HG03439 (cell line): Measurements from ENCODE around the gene SRR.

Experiments
- ATAC-seq: cut with Tn5 transposase; IDR thresholded peaks from one replicate; pipeline ENCODE4 v1.9.1; 2021; ENCODE audit warnings: mild to moderate bottlenecking, moderate library complexity; ENCODE audit not compliant: unreplicated experiment

Gene SRR

DNA sequence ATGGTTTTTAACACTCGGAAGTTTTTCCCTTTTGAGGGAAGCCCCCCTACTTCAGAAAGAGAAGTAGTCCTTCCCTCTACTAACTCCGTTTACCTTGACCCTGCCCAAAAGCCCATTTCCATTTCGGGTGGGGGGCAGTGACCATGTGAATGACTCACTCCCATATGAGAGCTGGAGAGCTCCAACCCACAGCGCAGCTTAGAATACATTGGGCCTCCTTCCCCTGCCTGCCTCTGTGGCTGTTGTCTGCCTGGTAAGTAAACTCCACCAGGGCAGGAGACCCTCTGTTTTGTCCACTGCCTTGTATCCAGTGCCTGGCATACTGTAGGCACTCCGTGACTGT lies 34.5 kb downstream of the SRR start:
- ATAC-seq = no peak

DNA sequence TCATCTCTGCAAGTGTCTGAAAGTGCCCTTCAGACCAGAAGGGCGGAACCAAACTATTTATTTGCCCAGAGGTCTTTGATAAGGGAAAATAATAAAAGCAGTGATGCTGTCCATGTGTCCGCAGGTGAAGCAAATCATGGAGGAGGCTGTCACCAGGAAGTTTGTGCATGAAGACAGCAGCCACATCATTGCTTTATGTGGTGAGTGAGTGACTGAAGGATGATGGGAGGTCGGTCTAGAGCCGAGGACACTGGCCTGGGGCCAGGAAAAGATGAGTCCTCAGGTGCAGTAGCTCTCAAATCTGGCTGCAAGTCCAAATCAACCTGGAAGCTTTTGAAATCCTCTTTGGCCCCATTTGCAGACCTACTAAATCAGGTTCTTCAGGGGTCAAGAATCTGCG lies 39.7 kb downstream of the SRR start:
- ATAC-seq = no peak

DNA sequence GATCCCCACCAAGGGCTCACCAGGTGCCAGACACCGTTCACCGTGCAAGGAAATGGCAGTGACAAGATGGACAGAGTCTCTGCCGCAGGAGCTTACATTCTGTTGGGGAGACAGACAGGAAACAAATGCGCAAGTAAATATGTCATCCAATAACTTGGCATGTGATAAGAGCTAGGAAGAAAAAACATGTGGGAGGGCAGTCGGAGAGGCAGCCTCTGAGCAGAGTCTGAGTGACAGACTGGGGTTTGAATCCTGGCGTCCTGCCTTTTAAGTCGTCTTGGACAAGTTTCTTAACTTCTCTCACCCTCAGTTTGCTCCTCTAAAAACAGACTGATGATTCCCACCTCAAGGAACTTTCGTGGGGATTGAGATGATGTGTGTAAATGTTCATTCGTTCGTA lies 40.8 kb downstream of the SRR start:
- ATAC-seq = no peak

DNA sequence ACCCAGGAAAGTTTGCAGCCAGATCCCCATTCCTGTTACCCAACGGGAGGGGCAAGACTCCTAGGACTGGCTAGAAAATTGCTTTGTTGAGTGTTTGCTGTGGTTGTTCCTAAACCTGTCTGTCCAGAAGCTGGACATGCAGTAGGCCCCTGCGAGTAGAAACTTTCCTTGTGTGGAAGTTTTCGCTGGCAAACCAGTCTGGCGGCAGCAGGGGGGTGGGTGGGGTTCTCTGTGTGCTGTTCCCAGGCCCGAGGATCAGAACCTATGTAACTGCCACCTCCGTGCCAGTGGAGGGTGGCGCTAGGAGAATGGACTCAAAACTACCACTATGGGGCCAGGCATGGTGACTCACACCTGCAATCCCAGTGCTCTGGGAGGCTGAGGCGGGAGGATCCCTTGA lies 42.7 kb downstream of the SRR start:
- no peak for ATAC-seq

DNA sequence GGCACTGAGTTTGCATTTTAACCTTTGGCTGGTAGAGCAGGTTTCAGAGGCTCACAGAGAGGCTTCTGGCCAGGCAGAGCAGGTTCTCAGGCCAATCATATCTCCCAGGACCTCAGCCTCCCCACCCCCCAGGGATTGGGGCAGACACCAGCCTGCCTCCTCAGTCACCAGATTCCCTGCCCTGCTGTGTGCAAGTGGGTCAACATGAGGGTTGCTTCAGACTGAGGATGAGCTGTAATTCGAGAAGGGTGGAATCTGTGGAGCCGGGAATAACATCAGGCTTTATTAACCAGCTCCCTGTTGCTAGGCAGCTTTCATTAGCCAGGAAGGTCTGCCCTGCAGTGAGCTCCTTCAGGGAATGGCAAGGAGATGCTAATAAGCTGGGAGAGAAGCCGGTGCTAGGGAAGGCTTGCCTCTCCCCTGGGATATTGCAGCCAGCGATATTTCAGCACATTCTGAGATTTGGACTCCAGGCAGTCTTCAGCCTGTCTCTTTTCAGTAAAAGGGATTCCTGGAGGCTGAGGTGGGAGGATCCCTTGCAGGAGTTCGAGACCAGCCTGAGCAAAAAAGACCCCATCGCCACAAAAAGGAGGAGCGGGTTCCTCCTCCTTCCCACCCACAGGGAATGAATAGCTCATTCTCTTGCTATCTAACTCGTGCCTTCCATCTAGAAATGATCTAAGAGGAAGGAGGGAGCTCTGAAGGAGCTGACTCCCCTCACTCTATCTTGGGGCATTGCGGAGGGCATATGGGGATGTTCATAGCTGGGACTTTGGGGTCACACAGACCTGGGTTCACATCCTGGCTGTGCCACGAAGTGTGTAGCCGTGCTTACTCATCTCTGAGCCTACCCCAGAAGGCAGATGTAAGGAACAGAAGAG lies 44.3 kb downstream of the SRR start:
- ATAC-seq = no peak

DNA sequence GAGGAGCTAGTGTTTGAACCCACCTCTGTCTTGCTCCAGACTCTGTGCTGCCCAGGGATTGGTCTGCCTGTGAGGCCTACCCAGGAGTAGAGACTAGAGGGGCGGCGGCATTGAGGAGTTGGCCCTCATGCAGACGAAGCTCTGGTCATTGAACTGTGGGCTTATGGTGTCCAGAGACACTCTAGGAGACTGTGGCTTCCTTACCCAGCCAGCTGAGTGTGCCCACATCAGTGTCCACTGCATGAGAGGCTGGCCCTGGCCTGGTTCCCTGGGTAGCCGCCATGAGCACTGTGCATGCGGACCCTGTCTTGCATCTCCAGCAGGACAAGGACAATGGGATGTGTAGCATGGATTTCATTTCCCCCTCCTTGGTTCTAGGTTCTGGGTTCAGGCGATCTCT lies 47.5 kb downstream of the SRR start:
- ATAC-seq = no peak

DNA sequence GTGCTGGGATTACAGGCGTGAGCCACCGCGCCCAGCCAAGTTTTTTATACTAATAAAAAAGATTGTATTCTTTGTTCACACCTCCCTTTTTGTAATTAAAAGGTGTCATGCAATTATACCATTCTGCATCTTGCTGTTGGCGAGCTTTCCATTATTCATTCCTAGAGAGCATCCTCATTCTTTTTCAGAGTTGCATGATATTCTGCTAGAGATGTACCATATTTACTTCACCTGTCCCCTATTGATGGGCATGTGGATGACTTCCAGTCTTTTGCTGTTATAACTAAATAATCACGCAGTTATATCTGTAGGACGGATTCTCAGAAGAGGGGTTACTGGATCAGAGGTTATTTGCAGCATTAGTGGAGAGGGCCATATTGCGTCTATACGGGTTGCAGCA lies 50.6 kb downstream of the SRR start:
- no peak for ATAC-seq

DNA sequence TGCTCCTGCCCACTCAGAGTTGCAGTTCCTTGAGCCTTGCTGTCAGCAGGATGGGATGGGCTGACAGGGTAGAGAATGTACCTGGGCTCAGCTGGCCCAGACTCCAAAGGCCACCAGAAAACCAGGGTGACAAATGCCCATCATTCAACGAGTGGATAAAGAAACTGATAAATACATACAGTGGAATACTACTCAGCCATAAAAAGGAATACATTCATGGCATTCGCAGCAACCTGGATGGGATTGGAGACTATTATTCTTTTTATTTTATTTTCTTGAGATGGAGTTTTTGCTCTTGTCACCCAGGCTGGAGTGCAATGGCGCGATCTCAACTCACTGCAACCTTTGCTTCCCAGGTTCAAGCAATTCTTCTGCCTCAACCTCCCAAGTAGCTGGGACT lies 53.5 kb downstream of the SRR start:
- no peak for ATAC-seq

DNA sequence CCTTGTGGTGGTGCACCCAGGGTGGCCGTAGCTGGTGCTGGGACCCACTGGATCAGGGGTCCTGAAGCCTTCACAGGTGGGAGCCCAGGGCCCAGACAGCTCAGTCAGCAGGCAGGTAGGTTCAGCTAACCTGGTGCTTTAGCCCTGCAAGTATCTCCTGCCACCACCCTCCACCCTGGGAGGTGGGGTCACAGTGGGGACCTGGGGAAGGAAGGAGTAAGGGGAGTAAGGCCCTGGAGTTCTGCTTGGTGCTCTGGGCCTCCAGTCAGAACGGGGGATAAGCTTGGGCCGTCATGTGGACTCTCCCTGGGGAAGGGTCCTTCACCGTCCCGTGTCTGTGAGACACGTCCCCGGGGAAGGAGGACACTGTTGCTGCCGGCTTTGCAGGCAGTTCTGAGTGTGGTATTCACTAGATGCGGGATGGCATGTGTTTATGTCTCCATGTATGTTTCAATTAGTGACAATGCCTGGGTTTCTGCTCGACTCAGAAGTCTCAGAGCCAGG lies 54.2 kb downstream of the SRR start:
- no peak for ATAC-seq

DNA sequence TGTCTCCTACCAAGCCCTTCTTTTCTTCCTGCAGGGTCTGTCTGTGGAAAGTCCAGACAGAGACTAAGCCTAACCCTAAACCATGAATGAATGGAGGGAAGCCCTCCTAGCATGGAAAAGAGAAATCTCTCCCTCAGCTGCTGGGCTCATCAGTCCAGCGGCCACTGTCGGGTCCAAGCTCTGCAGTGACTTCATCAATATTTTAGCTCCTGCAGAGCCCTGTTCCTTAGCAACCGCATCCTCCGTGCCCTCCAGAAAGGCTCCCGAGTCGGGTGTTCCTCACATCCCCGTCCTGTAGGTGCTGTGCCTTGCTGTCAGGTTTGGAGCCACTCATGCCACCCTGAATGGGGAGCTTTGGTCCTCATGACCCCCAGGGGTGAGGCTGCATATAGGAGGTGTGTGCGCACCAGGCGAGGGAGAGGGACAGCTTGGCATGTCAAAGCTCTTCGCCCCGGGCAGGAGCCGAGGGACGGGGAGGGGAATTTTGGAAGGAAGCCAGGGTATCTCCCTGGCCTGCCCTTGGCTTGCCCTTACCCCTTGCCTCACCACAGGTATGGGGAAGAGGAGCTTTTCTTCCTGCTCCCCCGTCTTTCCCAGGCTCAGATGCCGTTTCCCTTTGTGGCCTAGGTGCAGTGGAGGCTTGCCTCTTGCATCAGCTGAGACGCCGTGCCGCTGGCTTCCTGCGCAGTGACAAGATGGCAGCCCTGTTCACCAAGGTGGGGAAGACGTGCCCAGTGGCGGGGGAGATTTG lies 57.4 kb downstream of the SRR start:
- ATAC-seq = no peak

DNA sequence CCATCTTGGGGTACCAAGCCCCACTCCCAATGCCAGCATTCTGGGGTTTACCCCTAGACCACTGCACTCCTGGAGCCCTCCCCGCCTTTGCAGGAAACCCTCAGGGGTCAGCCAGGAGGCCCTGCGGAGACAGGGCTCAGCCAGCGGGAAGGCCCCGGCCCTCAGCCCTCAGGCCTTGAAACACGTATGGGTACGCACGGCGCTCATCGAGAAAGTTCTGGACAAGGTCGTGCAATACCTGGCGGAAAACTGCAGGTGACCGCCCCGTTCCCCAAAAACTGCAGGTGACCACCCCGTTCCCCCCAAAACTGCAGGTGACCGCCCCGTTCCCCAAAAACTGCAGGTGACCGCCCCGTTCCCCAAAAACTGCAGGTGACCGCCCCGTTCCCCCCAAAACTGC lies 58.3 kb downstream of the SRR start:
- ATAC-seq = no peak

DNA sequence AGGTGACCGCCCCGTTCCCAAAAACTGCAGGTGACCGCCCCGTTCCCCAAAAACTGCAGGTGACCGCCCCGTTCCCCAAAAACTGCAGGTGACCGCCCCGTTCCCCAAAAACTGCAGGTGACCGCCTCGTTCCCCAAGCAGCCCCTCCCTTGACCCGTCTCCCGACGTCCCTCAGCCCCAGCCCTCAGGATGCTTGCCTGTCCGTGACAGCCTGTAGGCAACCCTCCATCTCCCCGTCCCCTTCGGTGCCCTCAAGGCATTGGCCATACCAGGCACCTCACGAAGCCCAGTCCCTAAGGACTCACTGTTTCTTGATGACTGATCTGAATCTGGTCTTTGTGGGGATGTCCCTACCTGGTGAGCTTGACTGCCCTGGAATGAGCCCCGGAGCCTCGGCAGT lies 58.7 kb downstream of the SRR start:
- no peak for ATAC-seq

DNA sequence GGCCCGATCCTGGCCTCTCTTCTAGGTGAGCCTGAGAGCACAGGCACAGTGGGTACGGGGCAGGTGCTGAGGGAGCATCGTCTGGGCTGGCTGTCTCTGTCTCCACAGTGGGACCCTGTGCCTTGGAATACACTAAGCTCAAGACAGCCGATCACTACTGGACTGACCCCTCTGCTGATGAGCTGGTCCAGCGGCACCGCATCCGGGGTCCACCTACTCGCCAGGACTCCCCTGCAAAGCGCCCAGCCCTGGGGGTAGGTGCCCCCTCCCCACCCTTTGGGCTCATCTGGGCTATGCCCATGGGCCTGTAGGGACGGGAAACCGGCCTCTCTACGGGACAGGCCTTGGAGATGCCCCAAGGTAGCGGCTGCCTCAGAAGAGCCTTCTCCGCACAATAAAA lies 59.1 kb downstream of the SRR start:
- ATAC-seq = no peak

DNA sequence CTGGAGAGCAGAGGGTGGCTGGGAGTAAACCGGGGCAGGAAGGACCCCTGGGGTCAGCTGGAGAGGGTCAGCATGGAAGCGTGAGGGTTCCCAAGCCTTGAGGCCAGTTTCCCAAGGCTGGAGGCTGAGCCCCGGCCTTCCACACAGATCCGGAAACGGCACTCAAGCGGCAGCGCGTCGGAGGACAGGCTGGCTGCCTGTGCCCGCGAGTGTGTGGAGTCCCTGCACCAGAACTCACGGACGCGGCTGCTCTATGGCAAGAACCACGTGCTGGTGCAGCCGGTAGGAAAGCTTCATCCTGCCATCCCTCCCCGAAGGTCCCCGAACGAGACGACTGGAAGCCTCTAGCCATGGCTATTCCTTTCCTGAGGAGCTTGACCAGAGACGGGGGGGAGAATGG lies 59.6 kb downstream of the SRR start:
- no peak for ATAC-seq

DNA sequence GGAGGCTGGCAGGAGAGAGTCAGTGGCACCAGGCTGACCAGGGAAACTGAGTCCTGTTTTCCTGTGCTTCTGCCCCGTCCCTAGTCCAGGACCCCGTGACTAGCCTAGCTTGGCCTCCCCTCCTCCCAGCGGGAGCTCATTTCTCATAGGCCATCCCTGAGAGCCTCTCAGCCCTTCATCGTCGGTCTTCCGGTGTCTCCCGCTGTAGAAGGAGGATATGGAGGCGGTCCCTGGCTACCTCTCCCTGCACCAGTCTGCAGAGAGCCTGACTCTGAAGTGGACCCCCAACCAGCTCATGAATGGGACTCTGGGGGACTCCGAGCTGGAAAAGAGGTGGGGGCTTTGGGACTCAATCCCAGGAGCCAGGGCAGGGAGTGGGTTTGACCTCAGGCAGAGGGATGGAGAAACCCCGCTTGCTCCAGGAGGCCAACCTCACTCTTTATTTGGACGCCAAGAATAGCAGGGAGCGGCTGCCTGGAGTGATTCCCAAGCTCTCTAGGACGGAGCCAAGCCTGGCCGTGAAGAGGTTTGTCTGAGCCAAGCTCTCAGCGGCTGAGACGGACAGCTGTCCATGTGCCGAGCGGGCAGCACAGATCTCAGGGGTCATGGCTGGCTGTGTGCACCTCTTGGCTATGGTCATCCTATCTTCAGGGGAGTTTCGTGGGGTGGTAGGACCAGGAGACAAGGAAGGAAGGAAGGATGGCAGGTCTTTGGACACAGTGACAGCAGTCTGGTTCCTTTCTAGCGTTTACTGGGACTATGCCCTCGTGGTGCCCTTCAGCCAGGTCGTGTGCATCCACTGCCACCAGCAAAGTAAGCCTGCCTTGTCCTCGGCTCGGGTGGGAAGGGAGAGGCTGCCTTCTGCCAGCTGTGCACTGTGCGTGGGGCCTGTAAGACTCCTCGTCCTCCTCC lies 60.4 kb downstream of the SRR start:
- no peak for ATAC-seq

DNA sequence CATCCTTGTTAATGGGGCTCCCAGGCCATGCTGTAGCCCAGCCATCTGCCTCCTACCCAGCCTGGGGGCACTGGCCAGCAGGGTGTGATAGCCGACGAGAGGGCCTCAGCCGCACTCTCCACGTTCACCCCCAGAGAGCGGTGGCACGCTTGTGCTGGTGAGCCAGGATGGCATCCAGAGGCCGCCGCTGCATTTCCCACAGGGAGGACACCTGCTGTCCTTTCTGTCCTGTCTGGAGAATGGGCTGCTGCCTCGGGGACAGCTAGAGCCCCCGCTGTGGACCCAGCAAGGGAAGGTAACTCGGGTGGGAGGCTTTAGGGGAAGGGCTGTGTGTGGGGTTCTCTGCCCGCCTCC lies 61.0 kb downstream of the SRR start:
- no peak for ATAC-seq

DNA sequence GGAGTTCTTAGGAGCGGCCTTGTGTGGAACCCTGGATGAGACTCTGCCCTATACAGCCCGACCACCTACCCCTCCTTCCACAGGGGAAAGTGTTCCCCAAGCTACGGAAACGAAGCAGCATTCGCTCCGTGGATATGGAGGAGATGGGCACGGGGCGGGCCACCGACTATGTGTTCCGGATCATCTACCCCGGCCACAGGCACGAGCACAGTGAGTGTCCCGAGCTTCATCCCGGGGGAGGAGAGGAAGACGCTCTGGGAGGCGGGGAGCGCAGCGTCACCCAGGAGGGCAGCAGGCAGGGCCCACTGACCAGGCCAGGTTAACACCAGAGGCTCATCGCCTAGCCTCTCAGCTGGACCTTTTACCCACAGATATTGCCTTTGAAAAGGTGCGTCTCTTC lies 61.4 kb downstream of the SRR start:
- ATAC-seq = no peak

DNA sequence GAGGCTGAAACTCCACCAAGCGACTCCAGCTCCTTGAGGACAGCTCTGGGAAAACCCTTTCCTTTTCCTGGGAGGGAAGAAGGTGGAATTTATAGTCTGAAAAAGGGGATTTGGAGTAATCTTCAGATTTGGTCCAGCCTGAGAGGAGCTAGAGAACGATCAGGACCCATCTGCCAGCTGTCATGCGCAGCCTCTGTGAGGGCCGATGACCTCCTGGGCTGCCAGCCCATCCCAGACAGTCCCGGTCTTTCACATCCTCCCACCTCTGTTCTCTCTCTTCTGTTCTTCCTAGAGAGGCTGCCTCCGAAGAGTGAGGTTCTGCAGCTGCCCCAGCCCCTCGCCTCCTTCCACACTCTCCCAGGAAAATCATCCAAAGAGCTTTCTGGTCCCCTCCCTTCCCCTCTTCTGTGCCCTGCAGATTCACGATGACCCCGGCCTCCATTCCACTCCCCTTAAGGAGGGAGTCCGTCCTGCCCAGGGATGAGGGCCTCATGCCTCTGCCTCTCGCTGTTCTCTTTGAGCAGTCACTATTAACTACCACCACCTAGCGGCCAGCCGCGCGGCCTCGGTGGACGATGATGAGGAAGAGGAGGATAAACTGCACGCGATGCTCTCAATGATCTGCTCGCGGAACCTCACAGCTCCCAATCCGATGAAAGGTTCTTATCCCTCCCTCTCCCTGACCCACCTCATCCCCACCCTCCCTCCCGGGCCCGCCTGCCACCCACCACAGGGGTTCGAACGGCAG lies 63.2 kb downstream of the SRR start:
- no peak for ATAC-seq

DNA sequence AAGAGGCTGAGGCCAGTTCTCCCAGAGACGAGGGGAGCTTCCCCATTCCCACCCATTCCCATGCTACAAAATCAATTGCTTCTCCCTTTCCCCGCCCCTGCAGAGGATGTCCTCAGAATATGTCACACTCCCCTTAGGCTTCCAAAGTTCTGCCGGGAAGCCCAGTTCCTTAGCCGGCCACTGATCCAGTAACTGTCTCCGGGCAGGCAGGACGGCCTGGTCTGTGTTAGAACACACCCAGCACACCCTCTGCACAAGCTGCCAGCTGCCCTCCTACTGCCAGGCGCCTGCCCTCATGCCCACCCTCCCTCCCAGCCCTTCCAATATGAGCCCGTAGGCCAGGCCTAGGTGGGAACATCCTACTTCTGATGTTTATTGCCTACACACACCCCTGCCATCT lies 64.6 kb downstream of the SRR start:
- ATAC-seq = no peak

DNA sequence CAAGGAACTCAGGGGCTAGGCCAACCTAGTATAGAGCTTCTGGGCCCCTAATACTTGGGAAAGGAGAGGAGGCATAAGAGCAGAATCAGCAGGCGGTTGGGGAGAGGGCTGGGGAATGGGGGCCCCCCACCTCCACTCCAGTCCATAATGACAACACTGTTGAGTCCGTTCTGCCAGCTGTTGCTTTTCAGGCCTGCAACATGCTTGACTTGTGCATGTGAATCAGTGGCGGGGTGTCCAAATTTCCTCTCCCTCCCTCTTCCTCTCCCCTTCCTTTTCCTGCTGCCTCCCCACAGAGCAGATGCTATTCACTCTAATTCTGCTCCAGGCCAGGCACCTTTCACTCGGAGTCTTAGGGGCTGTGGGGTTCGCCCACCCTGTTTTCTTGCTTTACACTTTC lies 65.3 kb downstream of the SRR start:
- ATAC-seq = no peak
